OCI-LY1 (cell line): ENCODE data around the gene STK32B.

ENCODE experiments used
- H2AFZ ChIP-seq: fragments of 200-600 bp; sonication (generic), shearing (Covaris generic); 2 replicates; pipeline ENCODE4 v1.6.0; 2014; ENCODE audit warnings: antibody characterized with exemption, mild to moderate bottlenecking, low read length
- H3F3A ChIP-seq: fragments of 200-600 bp; sonication (generic), shearing (Covaris generic); 2 replicates; pipeline ENCODE4 v1.6.0; 2014; ENCODE audit warnings: mild to moderate bottlenecking, antibody characterized with exemption, low read length, moderate library complexity; ENCODE audit not compliant: insufficient read depth
- H3K27ac ChIP-seq: fragments of 200-600 bp; sonication (generic); 2 replicates; pipeline ENCODE4 v1.5.1; 2014; ENCODE audit warnings: low read length, mixed run types, mild to moderate bottlenecking, low read depth; ENCODE audit not compliant: poor library complexity, severe bottlenecking
- H3K27me3 ChIP-seq: fragments of 200-600 bp; sonication (generic); 2 replicates; pipeline ENCODE4 v1.6.0; 2014; ENCODE audit warnings: antibody characterized with exemption, mild to moderate bottlenecking, low read length, moderate library complexity; ENCODE audit not compliant: insufficient read depth
- H3K36me3 ChIP-seq: fragments of 200-600 bp; sonication (generic); 2 replicates; pipeline ENCODE4 v1.6.1; 2014; ENCODE audit warnings: mild to moderate bottlenecking, antibody characterized with exemption, low read length, moderate library complexity, mixed read lengths; ENCODE audit not compliant: insufficient read depth
- H3K4me1 ChIP-seq: fragments of 200-600 bp; sonication (generic); 2 replicates; pipeline ENCODE4 v1.5.1; 2014; ENCODE audit warnings: mild to moderate bottlenecking, low read length, moderate library complexity; ENCODE audit not compliant: insufficient read depth, severe bottlenecking
- H3K4me2 ChIP-seq: fragments of 200-600 bp; sonication (generic), shearing (Covaris generic); 2 replicates; pipeline ENCODE4 v1.6.1; 2014; ENCODE audit warnings: low read length
- H3K4me3 ChIP-seq: fragments of 200-600 bp; sonication (generic); 2 replicates; pipeline ENCODE4 v1.5.1; 2014; ENCODE audit warnings: low read length, low read depth, mild to moderate bottlenecking, mixed read lengths; ENCODE audit not compliant: poor library complexity, severe bottlenecking
- H3K79me2 ChIP-seq: fragments of 200-600 bp; shearing (Covaris generic); 2 replicates; pipeline ENCODE4 v1.6.1; 2016; ENCODE audit warnings: mixed run types, low read length, mixed read lengths; ENCODE audit not compliant: insufficient read depth
- H3K9ac ChIP-seq: fragments of 200-600 bp; sonication (generic), shearing (Covaris generic); 2 replicates; pipeline ENCODE4 v1.6.1; 2014; ENCODE audit warnings: mild to moderate bottlenecking, low read length, mixed read lengths
- H3K9me2 ChIP-seq: fragments of 200-600 bp; sonication (generic), shearing (Covaris generic); 2 replicates; pipeline ENCODE4 v1.6.1; 2014; ENCODE audit warnings: low read depth, mild to moderate bottlenecking, low read length, mixed read lengths
- H3K9me3 ChIP-seq: fragments of 200-600 bp; shearing (Covaris generic); 2 replicates; pipeline ENCODE4 v1.6.1; 2014; ENCODE audit warnings: low read length, mixed read lengths
- H4K20me1 ChIP-seq: fragments of 200-600 bp; sonication (generic), shearing (Covaris generic); 2 replicates; pipeline ENCODE4 v1.6.0; 2016; ENCODE audit warnings: mild to moderate bottlenecking, low read length; ENCODE audit not compliant: insufficient read depth
- EZH2 ChIP-seq: fragments of 200-600 bp; sonication (generic), shearing (Covaris generic); IDR thresholded peaks from 2 replicates; pipeline ENCODE4 v1.8.0; 2017; ENCODE audit warnings: borderline replicate concordance, mixed run types, mild to moderate bottlenecking, antibody characterized with exemption, low read length, moderate library complexity, mixed read lengths
- TF ChIP-seq, protein P1 (sequence below): fragments of 200-600 bp; sonication (generic), shearing (Covaris generic); IDR thresholded peaks from 2 replicates; pipeline ENCODE4 v1.5.1; 2017; ENCODE audit warnings: mild to moderate bottlenecking, antibody characterized with exemption, low read length, moderate library complexity, mixed read lengths

STK32B gene

DNA sequence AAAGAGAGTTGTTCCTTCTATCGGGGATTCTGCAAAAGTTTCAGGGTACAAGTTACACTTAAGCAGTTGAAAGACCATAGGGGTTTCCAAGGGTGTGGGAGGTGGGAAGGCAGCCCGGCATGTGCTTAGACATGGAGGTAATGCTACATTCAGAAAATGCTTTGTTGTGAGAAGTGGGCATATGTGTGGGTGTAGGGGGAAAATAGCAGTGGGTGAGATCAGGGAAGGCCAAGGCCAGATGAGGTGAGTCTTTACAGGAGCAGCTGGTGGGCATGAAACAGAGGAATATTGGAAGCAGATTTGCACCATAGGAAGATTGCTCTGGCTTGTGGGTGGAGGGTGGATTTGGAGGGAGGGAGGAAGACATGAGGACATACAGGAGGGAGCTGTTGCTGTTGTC is 40.3 kb upstream of the STK32B start:
- Histone ChIP-seq H3K9me2 (no peaks in the 10 kb centered on the region), H3K4me1 (no peaks in the 10 kb centered on the region), H2AFZ (no peak overlapping the region), H3K27ac (no peak overlapping the region), H4K20me1 (no peaks in the 10 kb centered on the region), H3K79me2 (no peaks in the 10 kb centered on the region), H3K9ac (no peak overlapping the region), H3K27me3 (no peaks in the 10 kb centered on the region), H3K4me2 (no peak overlapping the region), H3K4me3 (no peak overlapping the region), H3K9me3 (no peaks in the 10 kb centered on the region), H3F3A (no peaks in the 10 kb centered on the region), H3K36me3 (no peaks in the 10 kb centered on the region)
- TF ChIP-seq, protein P1, sequence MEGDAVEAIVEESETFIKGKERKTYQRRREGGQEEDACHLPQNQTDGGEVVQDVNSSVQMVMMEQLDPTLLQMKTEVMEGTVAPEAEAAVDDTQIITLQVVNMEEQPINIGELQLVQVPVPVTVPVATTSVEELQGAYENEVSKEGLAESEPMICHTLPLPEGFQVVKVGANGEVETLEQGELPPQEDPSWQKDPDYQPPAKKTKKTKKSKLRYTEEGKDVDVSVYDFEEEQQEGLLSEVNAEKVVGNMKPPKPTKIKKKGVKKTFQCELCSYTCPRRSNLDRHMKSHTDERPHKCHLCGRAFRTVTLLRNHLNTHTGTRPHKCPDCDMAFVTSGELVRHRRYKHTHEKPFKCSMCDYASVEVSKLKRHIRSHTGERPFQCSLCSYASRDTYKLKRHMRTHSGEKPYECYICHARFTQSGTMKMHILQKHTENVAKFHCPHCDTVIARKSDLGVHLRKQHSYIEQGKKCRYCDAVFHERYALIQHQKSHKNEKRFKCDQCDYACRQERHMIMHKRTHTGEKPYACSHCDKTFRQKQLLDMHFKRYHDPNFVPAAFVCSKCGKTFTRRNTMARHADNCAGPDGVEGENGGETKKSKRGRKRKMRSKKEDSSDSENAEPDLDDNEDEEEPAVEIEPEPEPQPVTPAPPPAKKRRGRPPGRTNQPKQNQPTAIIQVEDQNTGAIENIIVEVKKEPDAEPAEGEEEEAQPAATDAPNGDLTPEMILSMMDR: no peak
- no peak for TF ChIP-seq EZH2

DNA sequence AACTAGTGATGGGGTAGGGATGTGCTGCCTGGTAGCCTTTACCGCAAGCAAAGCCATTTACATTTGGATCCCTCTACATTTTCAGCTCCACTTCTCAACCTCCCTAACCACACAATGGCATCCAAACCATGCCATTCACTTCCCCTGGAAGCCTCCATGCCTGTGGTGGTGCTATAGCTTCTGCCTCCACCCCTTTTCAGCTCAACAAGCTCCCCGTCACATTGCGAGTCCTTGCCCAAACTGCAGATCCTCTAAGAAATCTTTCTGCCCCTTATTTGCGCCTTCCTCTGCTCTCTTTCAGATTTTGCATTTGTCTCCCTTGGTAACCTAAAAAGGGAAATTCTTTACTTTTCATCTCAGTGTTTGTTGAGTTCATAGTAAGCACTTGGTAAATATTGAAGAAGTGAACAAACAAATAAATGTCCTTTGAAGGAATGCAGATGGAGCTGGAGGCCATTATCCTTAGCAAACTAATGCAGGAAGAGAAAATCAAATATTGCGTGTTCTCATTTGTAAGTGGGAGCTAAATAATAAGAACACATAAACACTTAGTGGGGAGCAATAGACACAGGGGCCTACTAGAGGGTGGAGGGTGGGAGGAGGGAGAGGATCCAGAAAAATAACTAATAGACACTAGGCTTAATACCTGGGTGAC is 38.9 kb upstream of the STK32B start:
- Histone ChIP-seq H3K4me2 (no peak overlapping the region), H3K36me3 (no peaks in the 10 kb centered on the region), H3K79me2 (no peaks in the 10 kb centered on the region), H3K9me3 (no peaks in the 10 kb centered on the region), H3K27ac (no peak overlapping the region), H2AFZ (no peak overlapping the region), H3K9ac (no peak overlapping the region), H3K4me1 (no peaks in the 10 kb centered on the region), H4K20me1 (no peaks in the 10 kb centered on the region), H3F3A (no peaks in the 10 kb centered on the region), H3K27me3 (no peaks in the 10 kb centered on the region), H3K4me3 (no peak overlapping the region), H3K9me2 (no peaks in the 10 kb centered on the region)
- TF ChIP-seq, protein P1: no peak
- TF ChIP-seq EZH2: no peak

DNA sequence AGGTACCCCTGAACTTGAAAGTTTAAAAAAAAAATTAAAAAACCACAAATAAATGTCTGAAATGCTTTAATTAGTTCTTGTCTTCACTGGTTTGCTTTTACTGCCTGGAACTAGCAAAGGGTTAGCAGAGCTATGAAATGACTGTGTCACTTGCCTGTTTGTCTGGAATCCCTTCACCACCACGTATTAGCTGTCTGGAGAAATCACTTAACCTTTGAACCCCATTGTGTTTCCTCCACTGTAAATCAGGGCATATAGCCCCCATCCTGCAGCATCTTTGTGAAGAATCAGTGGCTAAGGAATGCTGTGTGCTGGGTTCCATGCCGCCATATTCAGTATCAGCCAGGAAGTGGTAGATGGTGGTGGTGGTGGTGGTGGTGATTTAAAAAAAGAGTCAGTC is 38.3 kb upstream of the STK32B start:
- H3K27me3 ChIP-seq: no peaks in the 10 kb centered on the region
- no peak overlapping the region for H3K9ac ChIP-seq
- no peaks in the 10 kb centered on the region for H3K4me1 ChIP-seq
- H2AFZ ChIP-seq: no peak overlapping the region
- H3K27ac ChIP-seq: no peak overlapping the region
- H3K9me2 ChIP-seq: no peaks in the 10 kb centered on the region
- TF ChIP-seq, protein P1: no peak
- TF ChIP-seq EZH2: no peak
- H3K4me2 ChIP-seq: no peak overlapping the region
- no peaks in the 10 kb centered on the region for H4K20me1 ChIP-seq
- H3K79me2 ChIP-seq: no peaks in the 10 kb centered on the region
- H3K4me3 ChIP-seq: no peak overlapping the region
- no peaks in the 10 kb centered on the region for H3K36me3 ChIP-seq
- H3F3A ChIP-seq: no peaks in the 10 kb centered on the region
- H3K9me3 ChIP-seq: no peaks in the 10 kb centered on the region
